IMR-90 (cell line): ENCODE results near the gene PLEKHJ1. TPM values are rescaled to one million over a fixed set of nuclear protein-coding genes. Genes with fewer than 3 reads are reported as not detected.

Source experiments
- ATAC-seq: fragments of 200-7000 bp; cut with Tn5 transposase; 2 replicates; pipeline ENCODE4 v1.9.1; 2020; ENCODE audit warnings: low read depth, mild to moderate bottlenecking, moderate library complexity
- BruUV-seq: library from RNA; stranded (reverse); fragments of 400-500 nt; replicated peaks from 2 replicates; lab custom pipeline; 2021; lab: Mats Ljungman, UMichigan
- CTCF ChIA-PET: fragments of 300-600 bp; formaldehyde crosslinking; extraction: SDS; loops from one replicate; lab custom pipeline; 2021; ENCODE audit warnings: antibody characterized with exemption; lab: Yijun Ruan, JAX
- POLR2A ChIA-PET: fragments of 300-600 bp; sonication (Branson Sonifier 250); formaldehyde crosslinking; loops from one replicate; lab custom pipeline; 2022; ENCODE audit warnings: antibody characterized with exemption; ENCODE audit not compliant: unreplicated experiment; lab: Charles Lee
- DNase-seq: peaks from one replicate; pipeline ENCODE4 v3.0.0; 2013
- H2AFZ ChIP-seq: replicated peaks from 2 replicates; pipeline ENCODE3; 2013; ENCODE audit warnings: low read length, mild to moderate bottlenecking; ENCODE audit not compliant: poor library complexity
- H2AK5ac ChIP-seq: 2 replicates; pipeline ENCODE4 v1.6.1; 2013; ENCODE audit warnings: low read depth, low read length, inconsistent platforms
- H2AK9ac ChIP-seq: replicated peaks from 2 replicates; pipeline ENCODE3; 2013; ENCODE audit warnings: mild to moderate bottlenecking, low read depth, low read length, moderate library complexity; ENCODE audit not compliant: poor library complexity
- H2BK120ac ChIP-seq: 2 replicates; pipeline ENCODE4 v1.6.1; 2013; ENCODE audit warnings: low read depth, low read length, inconsistent platforms
- H2BK15ac ChIP-seq: 3 replicates; pipeline ENCODE4 v1.6.1; 2013; ENCODE audit warnings: low read depth, low read length, inconsistent platforms
- H2BK20ac ChIP-seq: 2 replicates; pipeline ENCODE4 v1.6.1; 2013; ENCODE audit warnings: low read depth, mild to moderate bottlenecking, inconsistent platforms, low read length, moderate library complexity
- H2BK5ac ChIP-seq: 2 replicates; pipeline ENCODE4 v1.6.1; 2013; ENCODE audit warnings: mild to moderate bottlenecking, low read depth, low read length, inconsistent platforms; ENCODE audit not compliant: poor library complexity, severe bottlenecking
- H3K14ac ChIP-seq: replicated peaks from 2 replicates; pipeline ENCODE4 v1.6.1; 2013; ENCODE audit warnings: low read depth, low read length, inconsistent platforms
- H3K18ac ChIP-seq: 2 replicates; pipeline ENCODE4 v1.6.1; 2013; ENCODE audit warnings: low read depth, low read length, control low read depth
- H3K23ac ChIP-seq: 2 replicates; pipeline ENCODE4 v1.6.1; 2013; ENCODE audit warnings: low read depth, low read length, inconsistent platforms
- H3K27ac ChIP-seq: 2 replicates; pipeline ENCODE4 v1.5.1; 2013; ENCODE audit warnings: mild to moderate bottlenecking, control low read depth, low read length; ENCODE audit not compliant: insufficient read depth
- H3K27me3 ChIP-seq: 2 replicates; pipeline ENCODE4 v1.6.1; 2013; ENCODE audit warnings: low read length; ENCODE audit not compliant: control insufficient read depth, insufficient read depth
- H3K36me3 ChIP-seq: 2 replicates; pipeline ENCODE4 v1.6.1; 2013; ENCODE audit warnings: low read length, mixed read lengths; ENCODE audit not compliant: control insufficient read depth, insufficient read depth
- H3K4ac ChIP-seq: 2 replicates; pipeline ENCODE4 v1.6.1; 2013; ENCODE audit warnings: low read depth, low read length, inconsistent platforms
- H3K4me1 ChIP-seq: 2 replicates; pipeline ENCODE4 v1.6.1; 2013; ENCODE audit warnings: low read length, mixed read lengths; ENCODE audit not compliant: control insufficient read depth, insufficient read depth
- H3K4me2 ChIP-seq: 2 replicates; pipeline ENCODE4 v1.6.1; 2013; ENCODE audit warnings: low read depth, mild to moderate bottlenecking, control low read depth, low read length, moderate library complexity
- H3K4me3 ChIP-seq: 2 replicates; pipeline ENCODE4 v1.5.1; 2013; ENCODE audit warnings: low read depth, mild to moderate bottlenecking, control low read depth, low read length, moderate library complexity; ENCODE audit not compliant: insufficient read depth
- H3K56ac ChIP-seq: 2 replicates; pipeline ENCODE4 v1.6.1; 2013; ENCODE audit warnings: low read length, inconsistent platforms; ENCODE audit not compliant: insufficient read depth; ENCODE audit errors: extremely low read depth
- H3K79me1 ChIP-seq, 2 experiments: 2 replicates each; pipeline ENCODE4 v1.6.1; 2013; ENCODE audit warnings: low read length in 2 of 2, inconsistent platforms in 1 of 2, low read depth in 1 of 2
- H3K9ac ChIP-seq: 2 replicates; pipeline ENCODE4 v1.6.1; 2013; ENCODE audit warnings: low read depth, low read length, control low read depth
- H3K9me1 ChIP-seq: 2 replicates; pipeline ENCODE4 v1.6.1; 2013; ENCODE audit warnings: low read length, inconsistent platforms; ENCODE audit not compliant: insufficient read depth
- H3K9me3 ChIP-seq: 2 replicates; pipeline ENCODE4 v1.6.1; 2013; ENCODE audit warnings: low read length; ENCODE audit not compliant: control insufficient read depth, insufficient read depth
- H4K20me1 ChIP-seq: 2 replicates; pipeline ENCODE4 v1.6.1; 2013; ENCODE audit warnings: low read length, inconsistent platforms; ENCODE audit not compliant: insufficient read depth
- H4K5ac ChIP-seq: 2 replicates; pipeline ENCODE4 v1.6.1; 2013; ENCODE audit warnings: mild to moderate bottlenecking, low read depth, low read length, control low read depth
- H4K8ac ChIP-seq, 2 experiments: 2 replicates each; pipeline ENCODE4 v1.6.1; 2013; ENCODE audit warnings: low read depth in 2 of 2, low read length in 2 of 2, control low read depth in 1 of 2, inconsistent platforms in 1 of 2
- H4K91ac ChIP-seq: 2 replicates; pipeline ENCODE4 v1.6.1; 2013; ENCODE audit warnings: low read depth, low read length, inconsistent platforms; ENCODE audit not compliant: insufficient read depth
- CHD1 ChIP-seq: IDR thresholded peaks from 2 replicates; pipeline ENCODE4 v1.6.1; 2012; ENCODE audit warnings: low read depth, low read length, improper control_type of control experiment
- FOS ChIP-seq: fragments of 150-350 bp; IDR thresholded peaks from 2 replicates; pipeline ENCODE4 v1.6.1; 2016; ENCODE audit warnings: low read depth, low read length
- MAFK ChIP-seq: IDR thresholded peaks from 2 replicates; pipeline ENCODE4 v1.6.1; 2012; ENCODE audit warnings: low read depth, low read length, improper control_type of control experiment
- MAZ ChIP-seq: IDR thresholded peaks from 2 replicates; pipeline ENCODE4 v1.6.1; 2012; ENCODE audit warnings: low read depth, mild to moderate bottlenecking, low read length, improper control_type of control experiment, moderate library complexity, borderline replicate concordance
- MXI1 ChIP-seq: IDR thresholded peaks from 2 replicates; pipeline ENCODE4 v1.6.1; 2012; ENCODE audit warnings: low read depth, mild to moderate bottlenecking, low read length, moderate library complexity, borderline replicate concordance
- POLR2A ChIP-seq: IDR thresholded peaks from 2 replicates; pipeline ENCODE4 v1.6.1; 2012; ENCODE audit warnings: mild to moderate bottlenecking, low read depth, low read length
- RAD21 ChIP-seq: IDR thresholded peaks from 2 replicates; pipeline ENCODE4 v1.6.1; 2012; ENCODE audit warnings: low read length, improper control_type of control experiment
- RFX5 ChIP-seq: IDR thresholded peaks from 2 replicates; pipeline ENCODE4 v1.8.0; 2012; ENCODE audit warnings: low read depth, mild to moderate bottlenecking, low read length, moderate library complexity
- USF2 ChIP-seq: fragments of 150-350 bp; IDR thresholded peaks from 2 replicates; pipeline ENCODE4 v1.6.1; 2017; ENCODE audit warnings: mild to moderate bottlenecking, antibody characterized with exemption, low read length, low read depth
- WGBS, 2 experiments: methylation state at CpG; one replicate each; pipeline versions ENCODE4 v1.1.5 to v1.1.7; 2013; ENCODE audit warnings: missing lambda C conversion rate in 2 of 2; ENCODE audit not compliant: insufficient read length in 1 of 2; ENCODE audit errors: extremely low coverage in 2 of 2; 5-methylcytosine and 5-hydroxymethylcytosine counted together
- dilution Hi-C: fragments of 300-500 bp; cut with HindIII; formaldehyde crosslinking; loops from one replicate; pipeline ENCODE4 v1.14.3; 2018; ENCODE audit warnings: low sequenced_read_pairs; ENCODE audit not compliant: unreplicated experiment
- in situ Hi-C: fragments of 300-500 bp; cut with MboI; formaldehyde crosslinking; loops from 3 replicates; pipeline ENCODE4 v1.14.3; 2019; ENCODE audit warnings: low sequenced_read_pairs, inconsistent platforms, mixed read lengths
- intact Hi-C: fragments of 100-400 bp; cut with micrococcal nuclease; formaldehyde crosslinking; loops from 2 replicates; pipeline ENCODE4 v1.10.0; 2022
- polyA plus RNA-seq, 3 experiments: library from polyadenylated mRNA; depleted of rRNA; stranded (reverse); fragments of >200 nt; gene quantifications; 2 replicates each; pipeline ENCODE4 v1.2.3, GENCODE V29; 2012; ENCODE audit warnings: low replicate concordance in 1 of 3
- total RNA-seq: library from RNA; depleted of rRNA; stranded (reverse); fragments of >200 nt; gene quantifications from 2 replicates; pipeline ENCODE4 v1.2.3, GENCODE V29; 2012
- TF ChIP-seq, protein P1 (sequence below): fragments of 150-350 bp; IDR thresholded peaks from 2 replicates; pipeline ENCODE4 v1.6.1; 2016; ENCODE audit warnings: low read depth, mild to moderate bottlenecking, low read length, moderate library complexity, borderline replicate concordance

Gene PLEKHJ1
- total and polyA plus RNA-seq, 2 of the 4 experiments (the other 2 are of a cell fraction): 31.7 to 62.8 TPM

DNA sequence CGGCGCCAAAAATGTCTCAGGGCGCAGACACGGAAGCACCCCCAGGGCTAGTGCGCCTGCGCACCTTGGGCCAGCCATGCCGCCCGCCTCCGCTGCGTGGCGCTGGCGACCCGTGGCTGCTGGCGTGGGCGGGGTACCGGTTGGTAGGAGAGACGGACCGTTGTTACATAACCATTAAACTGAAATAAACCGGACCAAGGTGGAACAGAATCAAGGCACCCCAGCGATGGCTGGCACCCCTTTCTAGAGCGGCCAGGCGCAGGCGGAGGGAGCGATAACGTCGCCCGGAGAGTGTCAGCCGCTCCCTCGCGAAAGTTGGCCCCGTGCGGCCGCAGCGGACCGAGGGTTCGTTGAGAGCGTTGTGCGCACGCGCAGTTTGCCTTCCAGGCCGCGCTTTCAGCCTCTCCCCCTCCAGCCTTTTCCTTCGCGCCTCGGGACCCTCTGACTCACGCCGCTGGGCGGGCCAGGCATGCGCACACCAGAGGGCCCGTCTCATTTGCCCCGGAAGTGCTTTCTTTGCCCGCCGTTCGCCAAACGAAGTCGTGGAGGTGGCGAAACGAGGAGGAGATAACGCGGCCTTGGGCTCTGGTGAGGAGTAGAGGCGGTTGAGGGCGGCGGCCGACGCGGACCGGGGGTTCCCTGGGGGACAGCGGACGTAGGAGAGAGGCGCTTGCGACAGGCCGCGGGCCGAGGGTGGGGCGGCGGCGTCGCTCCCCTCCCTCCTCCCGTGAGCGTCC is at the start of gene PLEKHJ1, which contains the start of gene SF3A2 (continued):
- TF ChIP-seq RAD21 (peak; percentile 94), MAZ (peak; percentile 88), MXI1 (peak; percentile 81), CHD1 (no peak), FOS (peak; percentile 30; the same call in 1 of the 2 replicates)

DNA sequence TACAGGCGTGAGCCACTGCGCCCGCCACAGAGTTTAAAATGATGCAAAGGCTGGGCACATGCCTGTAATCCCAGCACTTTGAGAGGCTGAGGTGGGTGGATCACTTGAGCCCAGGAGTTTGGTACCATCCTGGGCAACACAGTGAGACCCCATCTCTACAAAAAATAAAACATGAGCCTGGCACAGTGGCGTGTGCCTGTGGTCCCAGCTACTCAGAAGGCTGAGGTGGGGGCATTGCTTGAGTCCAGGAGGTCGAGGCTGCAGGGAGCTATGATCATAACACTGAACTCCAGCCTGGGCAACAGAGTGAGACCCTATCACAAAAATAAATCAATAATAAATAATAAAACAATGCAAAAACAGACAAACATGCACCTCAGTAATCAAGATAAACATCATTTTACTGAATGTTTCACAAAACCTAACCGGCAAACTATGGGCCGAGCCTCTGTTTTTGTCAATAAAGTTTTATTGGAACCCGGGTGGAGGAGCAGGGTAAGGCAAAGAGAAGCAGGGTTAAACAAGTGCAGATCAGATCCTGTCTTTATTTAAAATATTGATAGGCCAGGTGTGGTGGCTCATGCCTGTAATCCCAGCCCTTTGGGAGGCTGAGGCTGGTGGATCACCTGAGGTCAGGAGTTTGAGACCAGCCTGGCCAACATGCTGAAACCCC is 47.8 kb upstream of the PLEKHJ1 start:
- no peak overlapping the region for H4K8ac ChIP-seq
- POLR2A ChIA-PET: no interaction called here
- H2BK120ac ChIP-seq: no peak overlapping the region
- H2AK5ac ChIP-seq: no peak overlapping the region
- BruUV-seq: no TSS peak
- DNase-seq (no peak), ATAC-seq (no peak)
- no peak overlapping the region for H4K5ac ChIP-seq
- H3K4me2 ChIP-seq: no peak overlapping the region
- H3K14ac ChIP-seq: no peak overlapping the region
- in situ Hi-C loops (no loop called here), intact Hi-C loops (no loop called here), dilution Hi-C loops (no loop called here)
- no peak overlapping the region for H4K91ac ChIP-seq
- H3K18ac ChIP-seq: no peak overlapping the region
- CTCF ChIA-PET: no interaction called here
- H3K4me3 ChIP-seq: no peak overlapping the region
- H3K23ac ChIP-seq: no peak overlapping the region
- no peak overlapping the region for H2BK15ac ChIP-seq
- H3K27ac ChIP-seq: no peak overlapping the region
- H3K4me1 ChIP-seq: peaks cover 7% of the 10 kb centered on the region
- no peaks in the 10 kb centered on the region for H3K79me1 ChIP-seq
- no peaks in the 10 kb centered on the region for H3K36me3 ChIP-seq
- WGBS, 2 experiments: 100% methylated on average over 2 of the region's 8 CpGs; no CpG with 5 or more reads in 1 of the 2 experiments
- H3K9me3 ChIP-seq: no peaks in the 10 kb centered on the region
- peaks cover 6% of the 10 kb centered on the region for H4K20me1 ChIP-seq
- H3K27me3 ChIP-seq: peaks cover 27% of the 10 kb centered on the region
- no peak overlapping the region for H2BK20ac ChIP-seq
- no peak overlapping the region for H2AK9ac ChIP-seq
- H2BK5ac ChIP-seq: no peak overlapping the region
- no peak overlapping the region for H2AFZ ChIP-seq
- H3K56ac ChIP-seq: no peak overlapping the region
- no peak overlapping the region for H3K9ac ChIP-seq
- no peaks in the 10 kb centered on the region for H3K9me1 ChIP-seq
- H3K4ac ChIP-seq: no peak overlapping the region
- TF ChIP-seq, protein P1, sequence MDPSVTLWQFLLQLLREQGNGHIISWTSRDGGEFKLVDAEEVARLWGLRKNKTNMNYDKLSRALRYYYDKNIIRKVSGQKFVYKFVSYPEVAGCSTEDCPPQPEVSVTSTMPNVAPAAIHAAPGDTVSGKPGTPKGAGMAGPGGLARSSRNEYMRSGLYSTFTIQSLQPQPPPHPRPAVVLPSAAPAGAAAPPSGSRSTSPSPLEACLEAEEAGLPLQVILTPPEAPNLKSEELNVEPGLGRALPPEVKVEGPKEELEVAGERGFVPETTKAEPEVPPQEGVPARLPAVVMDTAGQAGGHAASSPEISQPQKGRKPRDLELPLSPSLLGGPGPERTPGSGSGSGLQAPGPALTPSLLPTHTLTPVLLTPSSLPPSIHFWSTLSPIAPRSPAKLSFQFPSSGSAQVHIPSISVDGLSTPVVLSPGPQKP: no peak
- no peak for TF ChIP-seq RAD21
- no peak for TF ChIP-seq RFX5
- TF ChIP-seq MAFK: no peak
- TF ChIP-seq POLR2A: no peak
- TF ChIP-seq USF2: no peak
- TF ChIP-seq CHD1: no peak
